ENCODE measurements around the gene TENM4. TPM values are rescaled to one million over a fixed set of nuclear protein-coding genes. Genes with fewer than 3 reads are reported as not detected.
"Not testable (repeated sequence)": the region's sequence is repeated elsewhere in the genome, so short reads cannot be mapped to it uniquely, and the experiment has no call there.

Gene TENM4
- total RNA-seq, 4 donors from 2014 or later = 0.88 to 61.5 (median 4.0) TPM

- Histone ChIP-seq H3K27ac (no peak overlapping the region), H3K27me3 (no peaks in the 10 kb centered on the region), H3K4me3 (no peak overlapping the region), H3K9me3 (no peaks in the 10 kb centered on the region), H3K4me1 (no peaks in the 10 kb centered on the region), H3K36me3 (no peaks in the 10 kb centered on the region)
- DNase-seq = no peak
- TF ChIP-seq POLR2A (IDR thresholded peaks at IDR 0.05) = no peak
- TF ChIP-seq CTCF (IDR thresholded peaks at IDR 0.05) = no peak
- intact Hi-C loops (cut with DNase I; ENCODE audit: low total_unique reads) = no loop called here
These were observed 245.6 kb downstream of the TENM4 start for GRCh38 chr11:79195209-79195608.

DNA sequence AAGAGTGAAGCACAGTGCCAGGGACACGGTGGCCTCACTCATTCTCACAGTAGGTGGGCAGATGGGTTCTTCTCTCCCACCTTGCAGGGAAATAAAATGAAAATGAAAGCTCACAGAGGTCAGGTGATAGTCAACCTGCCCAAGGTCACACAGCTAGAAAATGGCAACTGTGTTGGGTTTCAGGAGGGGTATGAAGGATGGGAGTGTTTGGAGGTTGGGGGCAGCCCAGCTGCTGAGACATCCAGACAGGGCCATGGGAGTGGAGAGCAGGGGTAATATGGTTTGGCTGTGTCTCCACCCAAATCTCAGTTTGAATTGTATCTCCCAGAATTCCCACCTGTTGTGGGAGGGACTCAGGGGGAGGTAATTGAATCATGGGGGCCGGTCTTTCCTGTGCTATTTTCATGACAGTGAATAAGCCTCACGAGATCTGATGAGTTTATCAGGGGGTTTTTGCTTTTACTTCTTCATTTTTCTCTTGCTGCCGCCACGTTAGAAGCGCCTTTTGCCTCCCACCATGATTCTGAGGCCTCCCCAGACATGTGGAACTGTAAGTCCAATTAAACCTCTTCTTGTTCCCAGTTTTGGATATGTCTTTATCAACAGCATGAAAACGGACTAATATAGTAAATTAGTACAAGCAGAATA lies 247.0 kb downstream of the TENM4 start:
- Histone ChIP-seq H3K36me3 (no peaks in the 10 kb centered on the region), H3K4me1 (no peaks in the 10 kb centered on the region), H3K9me3 (no peaks in the 10 kb centered on the region), H3K27me3 (no peaks in the 10 kb centered on the region), H3K4me3 (no peak overlapping the region), H3K27ac (no peak overlapping the region)
- TF ChIP-seq POLR2A (IDR thresholded peaks at IDR 0.05) (no peak), CTCF (IDR thresholded peaks at IDR 0.05) (no peak)
- intact Hi-C loops (cut with DNase I; ENCODE audit: low total_unique reads) = no loop called here
- DNase-seq = no peak

GRCh38 chr11:79192836-79193235 lies 248.0 kb downstream of the TENM4 start:
- Histone ChIP-seq H3K36me3 (no peaks in the 10 kb centered on the region), H3K9me3 (no peaks in the 10 kb centered on the region), H3K4me1 (no peaks in the 10 kb centered on the region), H3K27me3 (no peaks in the 10 kb centered on the region), H3K4me3 (no peak overlapping the region), H3K27ac (no peak overlapping the region)
- TF ChIP-seq CTCF (IDR thresholded peaks at IDR 0.05) (no peak), POLR2A (IDR thresholded peaks at IDR 0.05) (no peak)
- DNase-seq = no peak
- intact Hi-C loops (cut with DNase I; ENCODE audit: low total_unique reads) = no loop called here

DNA sequence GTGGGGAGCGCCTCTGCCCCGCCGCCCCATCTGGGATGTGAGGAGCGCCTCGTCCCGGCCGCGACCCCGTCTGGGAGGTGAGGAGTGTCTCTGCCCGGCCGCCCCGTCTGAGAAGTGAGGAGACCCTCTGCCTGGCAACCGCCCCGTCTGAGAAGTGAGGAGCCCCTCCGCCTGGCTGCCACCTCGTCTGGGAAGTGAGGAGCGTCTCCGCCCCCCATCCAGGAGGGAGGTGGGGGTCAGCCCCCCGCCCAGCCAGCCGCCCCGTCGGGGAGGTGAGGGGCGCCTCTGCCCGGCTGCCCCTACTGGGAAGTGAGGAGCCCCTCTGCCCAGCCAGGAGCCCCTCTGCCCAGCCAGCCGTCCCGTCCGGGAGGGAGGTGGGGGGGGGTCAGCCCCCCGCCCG lies 249.1 kb downstream of the TENM4 start:
- H3K27ac ChIP-seq; H3K27me3 ChIP-seq; H3K9me3 ChIP-seq; H3K4me1 ChIP-seq; H3K36me3 ChIP-seq; intact Hi-C loops (cut with DNase I; ENCODE audit: low total_unique reads); H3K4me3 ChIP-seq; DNase-seq: not testable (repeated sequence)

DNA sequence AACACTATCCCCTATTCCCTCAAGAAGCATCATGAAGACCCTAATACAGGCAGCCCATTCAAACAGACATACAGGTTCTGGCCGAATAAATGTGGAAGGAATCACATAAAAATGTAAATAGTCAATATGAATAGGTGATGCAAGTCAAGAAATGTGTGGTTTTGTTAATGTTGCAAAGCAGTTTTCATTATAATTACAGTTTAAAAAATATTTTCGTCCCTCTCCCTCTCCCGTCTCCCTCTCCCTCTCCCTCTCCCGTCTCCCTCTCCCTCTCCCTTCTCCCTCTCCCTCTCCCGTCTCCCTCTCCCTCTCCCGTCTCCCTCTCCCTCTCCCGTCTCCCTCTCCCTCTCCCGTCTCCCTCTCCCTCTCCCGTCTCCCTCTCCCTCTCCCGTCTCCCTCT lies 250.3 kb downstream of the TENM4 start:
- H3K9me3 ChIP-seq; intact Hi-C loops (cut with DNase I; ENCODE audit: low total_unique reads); H3K27ac ChIP-seq; H3K27me3 ChIP-seq; DNase-seq; H3K4me1 ChIP-seq; H3K4me3 ChIP-seq; H3K36me3 ChIP-seq: not testable (repeated sequence)

DNA sequence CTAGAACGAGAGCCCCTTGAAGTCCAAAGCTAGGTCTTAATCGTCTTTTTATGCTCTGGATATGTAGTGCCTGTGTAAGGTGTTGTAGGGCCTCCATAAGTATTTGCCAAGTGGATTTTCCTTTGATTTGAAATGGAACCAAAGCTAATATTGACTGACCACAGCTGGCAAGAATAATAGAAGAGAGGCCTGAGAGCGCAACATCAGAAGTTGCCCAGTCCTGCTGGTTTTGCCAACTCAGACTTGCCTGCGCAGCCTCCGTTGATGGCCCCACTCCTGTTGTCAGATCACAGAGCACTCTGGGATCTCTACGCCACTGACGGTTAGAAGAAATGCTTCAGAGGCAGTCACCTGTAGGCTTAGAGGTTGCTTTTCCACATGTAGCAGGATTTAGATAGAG lies 251.2 kb downstream of the TENM4 start:
- intact Hi-C loops (cut with DNase I; ENCODE audit: low total_unique reads) = no loop called here
- Histone ChIP-seq H3K4me1 (no peaks in the 10 kb centered on the region), H3K9me3 (no peaks in the 10 kb centered on the region), H3K27ac (no peak overlapping the region), H3K27me3 (no peaks in the 10 kb centered on the region), H3K36me3 (no peaks in the 10 kb centered on the region), H3K4me3 (no peak overlapping the region)
- no peak for DNase-seq
- TF ChIP-seq CTCF (IDR thresholded peaks at IDR 0.05) (no peak), POLR2A (IDR thresholded peaks at IDR 0.05) (no peak)

Data from uterus (tissue), 4 donors.